Astrocyte of the cerebellum (primary cell): ENCODE results near the gene ABHD12.

Source experiments
- DNase-seq: peaks from one replicate; pipeline ENCODE4 v3.0.0-alpha.2; 2011; ENCODE audit warnings: low read depth
- H3K4me3 ChIP-seq: 2 replicates; pipeline ENCODE4 v1.5.1; 2011; ENCODE audit warnings: mild to moderate bottlenecking, low read depth, low read length, moderate library complexity
- CTCF ChIP-seq: IDR thresholded peaks from 2 replicates; pipeline ENCODE4 v1.5.1; 2012; ENCODE audit warnings: low read length, low read depth, moderate library complexity, mild to moderate bottlenecking; ENCODE audit errors: missing control alignments
- in situ Hi-C: cut with HindIII; loops from 2 replicates; pipeline ENCODE4 v1.10.0; 2017; ENCODE audit warnings: low sequenced_read_pairs

The ABHD12 gene

GRCh38 chr20:25301357-25301920 is 89.2 kb downstream of the ABHD12 start:
- DNase-seq = no peak
- no peak overlapping the region for H3K4me3 ChIP-seq
- in situ Hi-C loops = no loop called here
- no peak for TF ChIP-seq CTCF

- in situ Hi-C loops = no loop called here
- no peak for DNase-seq
Measured at GRCh38 chr20:25300496-25301170, 90.0 kb downstream of the ABHD12 start.

GRCh38 chr20:25299806-25300205 is 90.8 kb downstream of the ABHD12 start:
- H3K4me3 ChIP-seq = no peak overlapping the region
- DNase-seq = no peak
- TF ChIP-seq CTCF = peak; percentile 24
- in situ Hi-C loops = no loop called here

More at GRCh38 chr20:25300496-25301170, 90.0 kb downstream of the ABHD12 start:
- H3K4me3 ChIP-seq = no peak overlapping the region
- TF ChIP-seq CTCF = peak; percentile 23

- in situ Hi-C loops = no loop called here
Measured at GRCh38 chr20:25297141-25297905, 93.3 kb downstream of the ABHD12 start.

GRCh38 chr20:25296094-25297093 is 94.2 kb downstream of the ABHD12 start:
- in situ Hi-C loops = no loop called here
- no peak overlapping the region for H3K4me3 ChIP-seq
- no peak for DNase-seq
- TF ChIP-seq CTCF = peak; percentile 52

More at GRCh38 chr20:25297141-25297905, 93.3 kb downstream of the ABHD12 start:
- DNase-seq = no peak
- no peak for TF ChIP-seq CTCF
- H3K4me3 ChIP-seq = no peak overlapping the region

- in situ Hi-C loops = no loop called here
- no peak overlapping the region for H3K4me3 ChIP-seq
- DNase-seq = no peak
Measured at GRCh38 chr20:25295386-25296093, 95.1 kb downstream of the ABHD12 start.

More at GRCh38 chr20:25295386-25296093, 95.1 kb downstream of the ABHD12 start:
- TF ChIP-seq CTCF = no peak
